Naive thymus-derived CD4-positive, alpha-beta T cell (primary cell): ENCODE data around the gene KRTAP20-1. TPM values are rescaled to one million over a fixed set of nuclear protein-coding genes. Genes with fewer than 3 reads are reported as not detected.

ENCODE experiments used
- ATAC-seq: fragments of 150-1000 bp; cut with Tn5 transposase; 2 replicates; pipeline ENCODE4 v1.10.0; 2021; ENCODE audit warnings: mild to moderate bottlenecking, moderate library complexity
- CTCF ChIA-PET: fragments of 350-600 bp; sonication (Branson Sonifier 250); formaldehyde crosslinking; loops from one replicate; lab custom pipeline; 2021; ENCODE audit warnings: antibody characterized with exemption; lab: Charles Lee
- POLR2A ChIA-PET: fragments of 350-600 bp; sonication (Branson Sonifier 250); formaldehyde crosslinking; loops from one replicate; lab custom pipeline; 2021; ENCODE audit warnings: antibody characterized with exemption, inconsistent platforms; lab: Charles Lee
- DNase-seq, 9 donors: peaks; one replicate each; pipeline versions ENCODE4 v3.0.0 to v3.0.0-alpha.2; 2020 to 2022; ENCODE audit warnings: mixed read lengths in 1 of 9
- H3K27ac ChIP-seq: one replicate; pipeline ENCODE4 v1.7.0; 2013; ENCODE audit warnings: mild to moderate bottlenecking, low read depth, low read length, moderate library complexity
- H3K27me3 ChIP-seq, 2 donors: one replicate each; pipeline ENCODE4 v1.7.0; 2013; ENCODE audit warnings: low read length in 2 of 2, mild to moderate bottlenecking in 2 of 2, moderate library complexity in 2 of 2; ENCODE audit not compliant: control insufficient read depth in 2 of 2, insufficient read depth in 2 of 2
- H3K36me3 ChIP-seq, 3 experiments: 1 replicate in 2 of 3; 2 replicates in 1 of 3; pipeline ENCODE4 v1.7.0; 2013; ENCODE audit warnings: low read length in 3 of 3, mild to moderate bottlenecking in 3 of 3, moderate library complexity in 1 of 3; ENCODE audit not compliant: insufficient read depth in 3 of 3, control insufficient read depth in 2 of 3
- H3K4me1 ChIP-seq, 2 donors: one replicate each; pipeline ENCODE4 v1.7.0; 2013; ENCODE audit warnings: low read length in 2 of 2, mild to moderate bottlenecking in 2 of 2, moderate library complexity in 1 of 2; ENCODE audit not compliant: control insufficient read depth in 2 of 2, insufficient read depth in 2 of 2
- H3K4me3 ChIP-seq: 2 replicates; pipeline ENCODE4 v1.7.0; 2013; ENCODE audit warnings: mild to moderate bottlenecking, low read length
- H3K9me3 ChIP-seq, 3 experiments: 1 replicate in 2 of 3; 2 replicates in 1 of 3; pipeline ENCODE4 v1.7.0; 2013; ENCODE audit warnings: low read length in 3 of 3; ENCODE audit not compliant: control insufficient read depth in 2 of 3
- H3K27ac Mint-ChIP-seq, 9 donors: one replicate each; pipeline ENCODE4 v1.8.0; 2020 to 2022; ENCODE audit warnings: mixed read lengths in 9 of 9, mild to moderate bottlenecking in 8 of 9, moderate library complexity in 5 of 9, inconsistent platforms in 2 of 9
- H3K27me3 Mint-ChIP-seq, 5 donors: one replicate each; pipeline ENCODE4 v1.8.0; 2021 to 2022; ENCODE audit warnings: mixed read lengths in 5 of 5, mild to moderate bottlenecking in 1 of 5
- H3K36me3 Mint-ChIP-seq, 5 donors: one replicate each; pipeline ENCODE4 v1.8.0; 2020 to 2022; ENCODE audit warnings: mixed read lengths in 5 of 5, mild to moderate bottlenecking in 3 of 5, inconsistent platforms in 1 of 5
- H3K4me1 Mint-ChIP-seq, 7 donors: one replicate each; pipeline ENCODE4 v1.8.0; 2020 to 2022; ENCODE audit warnings: mixed read lengths in 7 of 7, mild to moderate bottlenecking in 3 of 7, inconsistent platforms in 1 of 7
- H3K4me3 Mint-ChIP-seq, 10 donors: one replicate each; pipeline ENCODE4 v1.8.0; 2020 to 2022; ENCODE audit warnings: mild to moderate bottlenecking in 10 of 10, mixed read lengths in 10 of 10, moderate library complexity in 6 of 10, inconsistent platforms in 2 of 10
- H3K9me3 Mint-ChIP-seq, 11 donors: one replicate each; pipeline ENCODE4 v1.8.0; 2020 to 2022; ENCODE audit warnings: mixed read lengths in 11 of 11, mild to moderate bottlenecking in 4 of 11, inconsistent platforms in 1 of 11, moderate library complexity in 1 of 11
- intact Hi-C, 2 donors: fragments of 100-400 bp; cut with micrococcal nuclease; formaldehyde crosslinking; loops; one replicate each; pipeline ENCODE4 v1.15.1; 2023
- polyA plus RNA-seq, 2 donors: library from polyadenylated mRNA; unstranded; fragments of 300-500 nt; fragmentation: Illumina TruSeq; gene quantifications; one replicate each; pipeline ENCODE4 v1.2.3, GENCODE V29; 2021
- total RNA-seq, 6 experiments: library from RNA in 5 of 6; stranded (reverse) in 5 of 6; gene quantifications; 1 replicate in 5 of 6; 2 replicates in 1 of 6; pipeline ENCODE4 v1.2.3 and lab custom pipeline; 2021 to 2026

KRTAP20-1 gene
- total and polyA plus RNA-seq, 7 experiments from 2014 or later: not detected

GRCh38 chr21:30592140-30592539 is 24.1 kb upstream of the KRTAP20-1 start, which contains the start of gene KRTAP6-3:
Gene KRTAP6-3 (plus strand): TSS chr21:30592440. CDS start chr21:30592446, 6 bp downstream.
- CTCF ChIA-PET: no interaction called here
- Mint-ChIP-seq H3K9me3 (peaks cover 0 to 6% (median 0%) of the 10 kb centered on the region in 11 donors), H3K4me3 (no peak within 1 kb of the TSS), H3K4me1 (no peaks in the 10 kb centered on the region), H3K27ac (no peak within 1 kb of the TSS), H3K27me3 (peaks cover 0 to 7% (median 0%) of the 10 kb centered on the region in 5 donors), H3K36me3 (no peaks in the 10 kb centered on the region)
- DNase-seq (no peak), ATAC-seq (no peak)
- no peak within 1 kb of the TSS for H3K4me3 ChIP-seq
- intact Hi-C loops: no loop called here
- no peak within 1 kb of the TSS for H3K27ac ChIP-seq
- no peaks in the 10 kb centered on the region for H3K27me3 ChIP-seq
- POLR2A ChIA-PET: no interaction called here
- H3K4me1 ChIP-seq: no peaks in the 10 kb centered on the region
- no peaks in the 10 kb centered on the region for H3K9me3 ChIP-seq
- no peaks in the 10 kb centered on the region for H3K36me3 ChIP-seq

GRCh38 chr21:30598802-30599201 is 17.4 kb upstream of the KRTAP20-1 start, which contains the start of gene KRTAP6-2:
Gene KRTAP6-2 (minus strand): TSS chr21:30598902. CDS start chr21:30598874, 28 bp downstream.
- Histone ChIP-seq H3K36me3 (no peaks in the 10 kb centered on the region), H3K27ac (no peak within 1 kb of the TSS), H3K9me3 (no peaks in the 10 kb centered on the region), H3K4me1 (no peaks in the 10 kb centered on the region), H3K27me3 (no peaks in the 10 kb centered on the region), H3K4me3 (no peak within 1 kb of the TSS)
- Mint-ChIP-seq H3K36me3 (no peaks in the 10 kb centered on the region), H3K4me3 (no peak within 1 kb of the TSS), H3K9me3 (peaks cover 0 to 17% (median 4%) of the 10 kb centered on the region in 11 donors), H3K4me1 (no peaks in the 10 kb centered on the region), H3K27ac (no peak within 1 kb of the TSS), H3K27me3 (peaks cover 0 to 14% (median 0%) of the 10 kb centered on the region in 5 donors)
- ATAC-seq: no peak
- no peak for DNase-seq
- ChIA-PET CTCF (no interaction called here), POLR2A (no interaction called here)
- intact Hi-C loops: no loop called here

GRCh38 chr21:30600787-30601186 is 15.4 kb upstream of the KRTAP20-1 start, which contains the start of gene KRTAP22-1:
Gene KRTAP22-1 (plus strand): TSS chr21:30601087.
- peaks cover 0 to 17% (median 4%) of the 10 kb centered on the region in 11 donors for H3K9me3 Mint-ChIP-seq
- no peak within 1 kb of the TSS for H3K27ac Mint-ChIP-seq

GRCh38 chr21:30605968-30606367 is 10.3 kb upstream of the KRTAP20-1 start:
- ATAC-seq (no peak), DNase-seq (no peak)
- no peak overlapping the region for H3K27ac Mint-ChIP-seq
- CTCF ChIA-PET: no interaction called here
- Histone ChIP-seq H3K4me1 (no peaks in the 10 kb centered on the region), H3K4me3 (no peak overlapping the region), H3K36me3 (no peaks in the 10 kb centered on the region), H3K27me3 (no peaks in the 10 kb centered on the region), H3K27ac (no peak overlapping the region), H3K9me3 (no peaks in the 10 kb centered on the region)
- no peaks in the 10 kb centered on the region for H3K36me3 Mint-ChIP-seq
- H3K4me1 Mint-ChIP-seq: no peaks in the 10 kb centered on the region
- no peak overlapping the region for H3K4me3 Mint-ChIP-seq
- POLR2A ChIA-PET: no interaction called here
- peaks cover 0 to 7% (median 0%) of the 10 kb centered on the region in 5 donors for H3K27me3 Mint-ChIP-seq
- H3K9me3 Mint-ChIP-seq: peaks cover 0 to 15% (median 6%) of the 10 kb centered on the region in 11 donors
- intact Hi-C loops: no loop called here

More at GRCh38 chr21:30600787-30601186, 15.4 kb upstream of the KRTAP20-1 start, which contains the start of gene KRTAP22-1:
- POLR2A ChIA-PET: no interaction called here
- Mint-ChIP-seq H3K4me1 (no peaks in the 10 kb centered on the region), H3K36me3 (no peaks in the 10 kb centered on the region), H3K4me3 (no peak within 1 kb of the TSS), H3K27me3 (peaks cover 0 to 14% (median 0%) of the 10 kb centered on the region in 5 donors)
- CTCF ChIA-PET: no interaction called here
- no peaks in the 10 kb centered on the region for H3K4me1 ChIP-seq
- no peaks in the 10 kb centered on the region for H3K27me3 ChIP-seq
- H3K9me3 ChIP-seq: no peaks in the 10 kb centered on the region
- intact Hi-C loops: no loop called here
- no peaks in the 10 kb centered on the region for H3K36me3 ChIP-seq
- no peak for DNase-seq
- H3K27ac ChIP-seq: no peak within 1 kb of the TSS
- H3K4me3 ChIP-seq: no peak within 1 kb of the TSS
- ATAC-seq: no peak

GRCh38 chr21:30612132-30612531 is 4.1 kb upstream of the KRTAP20-1 start:
- intact Hi-C loops: no loop called here
- no peak overlapping the region for H3K27ac Mint-ChIP-seq
- no peaks in the 10 kb centered on the region for H3K9me3 ChIP-seq
- ATAC-seq (no peak), DNase-seq (no peak)
- H3K4me3 ChIP-seq: no peak overlapping the region
- no peaks in the 10 kb centered on the region for H3K36me3 Mint-ChIP-seq
- no peaks in the 10 kb centered on the region for H3K4me1 ChIP-seq
- peaks cover 0 to 4% (median 0%) of the 10 kb centered on the region in 5 donors for H3K27me3 Mint-ChIP-seq
- ChIA-PET POLR2A (no interaction called here), CTCF (no interaction called here)
- peaks cover 0 to 9% (median 1%) of the 10 kb centered on the region in 11 donors for H3K9me3 Mint-ChIP-seq
- H3K4me1 Mint-ChIP-seq: no peaks in the 10 kb centered on the region
- no peak overlapping the region for H3K27ac ChIP-seq
- no peaks in the 10 kb centered on the region for H3K36me3 ChIP-seq
- H3K4me3 Mint-ChIP-seq: no peak overlapping the region
- H3K27me3 ChIP-seq: no peaks in the 10 kb centered on the region

GRCh38 chr21:30613836-30614235 is 2.4 kb upstream of the KRTAP20-1 start, which contains the start of gene KRTAP6-1:
Gene KRTAP6-1 (minus strand): TSS chr21:30613930. CDS start chr21:30613904, 26 bp downstream.
- CTCF ChIA-PET: no interaction called here
- H3K4me1 ChIP-seq: no peaks in the 10 kb centered on the region
- H3K9me3 ChIP-seq: no peaks in the 10 kb centered on the region
- H3K27me3 Mint-ChIP-seq: no peaks in the 10 kb centered on the region
- no peaks in the 10 kb centered on the region for H3K4me1 Mint-ChIP-seq
- H3K4me3 ChIP-seq: no peak within 1 kb of the TSS
- H3K9me3 Mint-ChIP-seq: peaks cover 0 to 4% (median 1%) of the 10 kb centered on the region in 11 donors
- no peak for DNase-seq
- H3K36me3 Mint-ChIP-seq: no peaks in the 10 kb centered on the region
- no peak within 1 kb of the TSS for H3K4me3 Mint-ChIP-seq
- intact Hi-C loops: no loop called here
- no peak for ATAC-seq
- H3K27ac Mint-ChIP-seq: no peak within 1 kb of the TSS
- H3K27ac ChIP-seq: no peak within 1 kb of the TSS
- no peaks in the 10 kb centered on the region for H3K27me3 ChIP-seq
- POLR2A ChIA-PET: no interaction called here
- H3K36me3 ChIP-seq: no peaks in the 10 kb centered on the region

GRCh38 chr21:30615199-30615598 is 1.0 kb upstream of the KRTAP20-1 start:
- ATAC-seq (no peak), DNase-seq (no peak)
- Mint-ChIP-seq H3K27ac (no peak overlapping the region), H3K9me3 (peaks cover 0 to 4% (median 1%) of the 10 kb centered on the region in 11 donors), H3K27me3 (no peaks in the 10 kb centered on the region), H3K36me3 (no peaks in the 10 kb centered on the region), H3K4me3 (no peak overlapping the region), H3K4me1 (no peaks in the 10 kb centered on the region)
- ChIA-PET CTCF (no interaction called here), POLR2A (no interaction called here)
- no peaks in the 10 kb centered on the region for H3K4me1 ChIP-seq
- no peaks in the 10 kb centered on the region for H3K36me3 ChIP-seq
- no peaks in the 10 kb centered on the region for H3K27me3 ChIP-seq
- no peak overlapping the region for H3K27ac ChIP-seq
- H3K4me3 ChIP-seq: no peak overlapping the region
- H3K9me3 ChIP-seq: no peaks in the 10 kb centered on the region
- intact Hi-C loops: no loop called here
